SW 1271 (cell line): ENCODE data around the gene ACTL8.

Source experiments
- DNase-seq, 2 experiments: peaks; one replicate each; lab custom pipeline; 2025; lab: John Stamatoyannopoulos, UW

ACTL8 gene

GRCh38 chr1:17845583-17845982, 90.5 kb downstream of the ACTL8 start:
- DNase-seq = no peak

- DNase-seq = no peak
Observed at GRCh38 chr1:17846341-17846740, 91.2 kb downstream of the ACTL8 start.

- DNase-seq = no peak
Observed at GRCh38 chr1:17847111-17847510, 92.0 kb downstream of the ACTL8 start.

GRCh38 chr1:17849216-17849615, 94.1 kb downstream of the ACTL8 start:
- DNase-seq = no peak

- no peak for DNase-seq
Observed at GRCh38 chr1:17851056-17851455, 95.9 kb downstream of the ACTL8 start.

GRCh38 chr1:17852383-17852782, 97.2 kb downstream of the ACTL8 start:
- DNase-seq = no peak

- no peak for DNase-seq
Observed at GRCh38 chr1:17853241-17853935, 98.3 kb downstream of the ACTL8 start.

- no peak for DNase-seq
Observed at GRCh38 chr1:17856496-17857108, 101.5 kb downstream of the ACTL8 start.

GRCh38 chr1:17857109-17857499, 102.0 kb downstream of the ACTL8 start:
- DNase-seq = no peak

GRCh38 chr1:17857996-17858395, 102.9 kb downstream of the ACTL8 start:
- DNase-seq = no peak

GRCh38 chr1:17860812-17861211, 105.7 kb downstream of the ACTL8 start:
- no peak for DNase-seq

GRCh38 chr1:17861685-17862084, 106.6 kb downstream of the ACTL8 start:
- DNase-seq = no peak

- DNase-seq = no peak
Observed at GRCh38 chr1:17862121-17862520, 107.0 kb downstream of the ACTL8 start.

GRCh38 chr1:17865912-17866739, 111.0 kb downstream of the ACTL8 start:
- peak; percentile 76 for DNase-seq

- DNase-seq = no peak
Observed at GRCh38 chr1:17866740-17867029, 111.6 kb downstream of the ACTL8 start.

- no peak for DNase-seq
Observed at GRCh38 chr1:17867470-17867869, 112.3 kb downstream of the ACTL8 start.

- no peak for DNase-seq
Observed at GRCh38 chr1:17869815-17870214, 114.7 kb downstream of the ACTL8 start.

- DNase-seq = no peak
Observed at GRCh38 chr1:17870679-17871078, 115.5 kb downstream of the ACTL8 start.

- DNase-seq = no peak
Observed at GRCh38 chr1:17873007-17873675, 118.0 kb downstream of the ACTL8 start.

GRCh38 chr1:17874231-17874630, 119.1 kb downstream of the ACTL8 start:
- peak; percentile 26 to 52 for DNase-seq

- DNase-seq = no peak
Observed at GRCh38 chr1:17874710-17875109, 119.6 kb downstream of the ACTL8 start.

GRCh38 chr1:17875171-17875881, 120.2 kb downstream of the ACTL8 start:
- DNase-seq = no peak
